ENCODE results near the gene LCTL. TPM values are rescaled to one million over a fixed set of nuclear protein-coding genes. Genes with fewer than 3 reads are reported as not detected.

LCTL gene
- total RNA-seq, 1 donor from 2014 or later = 12.8 TPM

DNA sequence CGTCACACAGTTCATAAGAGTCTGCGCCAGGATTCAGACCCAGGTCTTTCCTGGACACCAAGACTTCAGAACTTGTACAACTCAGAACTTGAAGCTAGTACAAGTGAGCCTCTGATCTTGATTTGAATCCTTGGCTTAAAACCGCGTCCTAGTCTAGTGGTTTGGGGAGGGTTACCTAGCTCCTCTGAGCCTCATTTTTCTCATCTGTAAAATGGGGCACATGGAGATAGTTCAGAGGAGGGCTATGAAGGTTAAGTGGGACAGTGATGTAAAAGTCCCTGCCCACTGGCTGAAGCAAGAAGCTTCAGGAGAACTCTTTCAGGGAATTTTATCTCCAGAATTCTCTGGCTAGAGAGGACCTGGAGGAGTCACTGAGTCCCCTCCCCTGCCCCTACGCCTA lies 48.7 kb upstream of the LCTL start:
- no peaks in the 10 kb centered on the region for H3K79me2 ChIP-seq (ENCODE audit: insufficient read depth, low read length)

DNA sequence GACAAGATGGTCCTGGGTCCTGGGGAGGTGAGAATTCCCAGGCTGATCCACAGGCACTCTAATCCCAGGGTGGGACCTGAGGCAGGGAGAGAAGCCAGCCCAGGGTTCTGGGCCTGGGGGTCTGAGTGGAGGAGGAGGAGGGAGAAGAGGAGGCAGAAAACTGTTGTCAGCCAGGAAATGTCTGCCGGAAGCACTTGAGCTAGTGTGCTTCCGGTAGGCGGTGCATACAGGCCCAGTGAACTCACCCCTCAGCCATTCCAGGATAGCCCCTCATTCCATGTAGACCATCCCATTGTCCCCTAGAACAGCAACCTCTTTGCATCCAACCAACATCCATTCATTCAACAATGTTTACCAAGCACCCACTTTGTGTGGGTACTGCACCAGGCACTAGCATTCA lies 47.9 kb upstream of the LCTL start:
- Histone ChIP-seq H2AFZ (ENCODE audit: low read depth, low read length) (no peak overlapping the region), H4K20me1 (ENCODE audit: insufficient read depth, low read length) (no peaks in the 10 kb centered on the region), H3K4me3 (ENCODE audit: insufficient read depth, low read depth, low read length) (no peak overlapping the region), H3K9ac (ENCODE audit: low read length) (no peak overlapping the region), H3K4me2 (ENCODE audit: low read length) (no peak overlapping the region), H3K27ac (ENCODE audit: low read depth, low read length) (no peak overlapping the region), H3K27me3 (ENCODE audit: insufficient read depth, low read length) (no peaks in the 10 kb centered on the region), H3K36me3 (ENCODE audit: insufficient read depth, low read length) (no peaks in the 10 kb centered on the region), H3K79me2 (ENCODE audit: insufficient read depth, low read length) (no peaks in the 10 kb centered on the region), H3K4me1 (ENCODE audit: insufficient read depth, low read length) (peaks cover 13% of the 10 kb centered on the region), H3K9me3 (ENCODE audit: insufficient read depth, low read depth, low read length) (no peaks in the 10 kb centered on the region)
- DNase-seq (ENCODE audit: low read depth) = no peak
- H3K9me3 Mint-ChIP-seq (ENCODE audit: unreplicated experiment) = no peaks in the 10 kb centered on the region
- no peak overlapping the region for H3K4me3 Mint-ChIP-seq (ENCODE audit: unreplicated experiment)
- TF ChIP-seq, protein P1, sequence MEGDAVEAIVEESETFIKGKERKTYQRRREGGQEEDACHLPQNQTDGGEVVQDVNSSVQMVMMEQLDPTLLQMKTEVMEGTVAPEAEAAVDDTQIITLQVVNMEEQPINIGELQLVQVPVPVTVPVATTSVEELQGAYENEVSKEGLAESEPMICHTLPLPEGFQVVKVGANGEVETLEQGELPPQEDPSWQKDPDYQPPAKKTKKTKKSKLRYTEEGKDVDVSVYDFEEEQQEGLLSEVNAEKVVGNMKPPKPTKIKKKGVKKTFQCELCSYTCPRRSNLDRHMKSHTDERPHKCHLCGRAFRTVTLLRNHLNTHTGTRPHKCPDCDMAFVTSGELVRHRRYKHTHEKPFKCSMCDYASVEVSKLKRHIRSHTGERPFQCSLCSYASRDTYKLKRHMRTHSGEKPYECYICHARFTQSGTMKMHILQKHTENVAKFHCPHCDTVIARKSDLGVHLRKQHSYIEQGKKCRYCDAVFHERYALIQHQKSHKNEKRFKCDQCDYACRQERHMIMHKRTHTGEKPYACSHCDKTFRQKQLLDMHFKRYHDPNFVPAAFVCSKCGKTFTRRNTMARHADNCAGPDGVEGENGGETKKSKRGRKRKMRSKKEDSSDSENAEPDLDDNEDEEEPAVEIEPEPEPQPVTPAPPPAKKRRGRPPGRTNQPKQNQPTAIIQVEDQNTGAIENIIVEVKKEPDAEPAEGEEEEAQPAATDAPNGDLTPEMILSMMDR (IDR thresholded peaks at IDR 0.05; ENCODE audit: insufficient read depth, low read depth, low read length) = no peak
- no peak for TF ChIP-seq EZH2 (IDR thresholded peaks at IDR 0.05; ENCODE audit: insufficient read depth, low read length)
- no peaks in the 10 kb centered on the region for H3K36me3 Mint-ChIP-seq (ENCODE audit: low read depth, unreplicated experiment)
- FAIRE-seq = no peak
- H3K27me3 Mint-ChIP-seq (ENCODE audit: low read depth, unreplicated experiment) = peaks cover 22% of the 10 kb centered on the region
- peaks cover 4% of the 10 kb centered on the region for H3K4me1 Mint-ChIP-seq (ENCODE audit: low read depth, unreplicated experiment)
- H3K27ac Mint-ChIP-seq (ENCODE audit: unreplicated experiment) = no peak overlapping the region

More for the DNA sequence above, 48.7 kb upstream of the LCTL start:
- Histone ChIP-seq H3K9me3 (ENCODE audit: insufficient read depth, low read depth, low read length) (no peaks in the 10 kb centered on the region), H3K4me2 (ENCODE audit: low read length) (no peak overlapping the region), H3K4me3 (ENCODE audit: insufficient read depth, low read depth, low read length) (no peak overlapping the region), H3K36me3 (ENCODE audit: insufficient read depth, low read length) (no peaks in the 10 kb centered on the region), H4K20me1 (ENCODE audit: insufficient read depth, low read length) (no peaks in the 10 kb centered on the region), H3K27me3 (ENCODE audit: insufficient read depth, low read length) (no peaks in the 10 kb centered on the region), H3K9ac (ENCODE audit: low read length) (no peak overlapping the region), H3K27ac (ENCODE audit: low read depth, low read length) (no peak overlapping the region), H3K4me1 (ENCODE audit: insufficient read depth, low read length) (peaks cover 13% of the 10 kb centered on the region), H2AFZ (ENCODE audit: low read depth, low read length) (no peak overlapping the region)
- Mint-ChIP-seq H3K9me3 (ENCODE audit: unreplicated experiment) (no peaks in the 10 kb centered on the region), H3K4me3 (ENCODE audit: unreplicated experiment) (no peak overlapping the region), H3K27ac (ENCODE audit: unreplicated experiment) (no peak overlapping the region), H3K36me3 (ENCODE audit: low read depth, unreplicated experiment) (no peaks in the 10 kb centered on the region), H3K27me3 (ENCODE audit: low read depth, unreplicated experiment) (peaks cover 22% of the 10 kb centered on the region), H3K4me1 (ENCODE audit: low read depth, unreplicated experiment) (peaks cover 4% of the 10 kb centered on the region)
- TF ChIP-seq, protein P1 (IDR thresholded peaks at IDR 0.05; ENCODE audit: insufficient read depth, low read depth, low read length) = no peak
- TF ChIP-seq EZH2 (IDR thresholded peaks at IDR 0.05; ENCODE audit: insufficient read depth, low read length) = no peak
- DNase-seq (ENCODE audit: low read depth) (no peak), FAIRE-seq (no peak)

DNA sequence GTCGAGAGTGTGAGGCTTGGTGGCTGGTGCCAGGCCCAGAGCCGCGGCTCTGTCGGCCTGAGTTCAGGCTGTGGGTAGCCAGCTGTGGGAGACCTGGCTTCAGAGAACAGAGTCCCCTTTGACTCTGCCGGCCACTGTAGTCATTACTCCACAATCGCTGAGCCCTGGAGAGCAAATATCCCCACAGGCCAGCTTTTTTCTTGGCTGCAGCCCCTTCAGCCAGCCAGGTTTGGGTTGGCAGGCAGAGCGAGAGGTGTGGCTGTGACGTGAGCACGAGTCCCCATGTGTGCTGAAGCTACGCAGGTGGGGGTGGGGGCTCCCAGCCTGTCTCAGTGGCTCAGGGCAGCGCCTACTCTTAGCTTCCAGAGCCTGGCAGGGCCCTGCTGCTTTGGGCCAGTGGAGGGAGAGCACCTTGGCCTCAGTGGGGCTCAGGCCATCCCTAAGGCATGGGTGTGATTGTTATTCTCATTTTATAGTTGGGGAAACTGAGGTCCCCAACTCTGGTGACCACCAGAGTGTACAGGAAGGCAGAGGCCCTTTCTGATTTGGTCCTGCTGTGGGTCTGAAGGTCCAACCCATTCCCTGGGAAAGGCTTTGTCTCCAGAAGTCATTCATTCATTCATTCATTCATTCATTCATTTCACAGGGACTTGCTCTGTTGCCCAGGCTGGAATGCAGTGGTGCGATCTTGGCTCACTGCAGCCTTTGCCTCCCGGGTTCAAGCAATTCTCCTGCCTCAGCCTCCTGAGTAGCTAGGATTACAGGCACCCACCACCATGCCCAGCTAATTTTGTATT lies 45.7 kb upstream of the LCTL start:
- no peak overlapping the region for H3K27ac ChIP-seq (ENCODE audit: low read depth, low read length)
- DNase-seq (ENCODE audit: low read depth) = no peak
- no peak overlapping the region for H3K4me2 ChIP-seq (ENCODE audit: low read length)
- H2AFZ ChIP-seq (ENCODE audit: low read depth, low read length) = no peak overlapping the region
- H3K36me3 Mint-ChIP-seq (ENCODE audit: low read depth, unreplicated experiment) = no peaks in the 10 kb centered on the region
- no peaks in the 10 kb centered on the region for H3K27me3 ChIP-seq (ENCODE audit: insufficient read depth, low read length)
- no peaks in the 10 kb centered on the region for H4K20me1 ChIP-seq (ENCODE audit: insufficient read depth, low read length)
- no peaks in the 10 kb centered on the region for H3K9me3 Mint-ChIP-seq (ENCODE audit: unreplicated experiment)
- no peak for TF ChIP-seq EZH2 (IDR thresholded peaks at IDR 0.05; ENCODE audit: insufficient read depth, low read length)
- TF ChIP-seq, protein P1 (IDR thresholded peaks at IDR 0.05; ENCODE audit: insufficient read depth, low read depth, low read length) = no peak
- H3K4me1 Mint-ChIP-seq (ENCODE audit: low read depth, unreplicated experiment) = no peaks in the 10 kb centered on the region
- H3K4me3 Mint-ChIP-seq (ENCODE audit: unreplicated experiment) = no peak overlapping the region
- no peak overlapping the region for H3K9ac ChIP-seq (ENCODE audit: low read length)
- H3K79me2 ChIP-seq (ENCODE audit: insufficient read depth, low read length) = no peaks in the 10 kb centered on the region
- no peaks in the 10 kb centered on the region for H3K36me3 ChIP-seq (ENCODE audit: insufficient read depth, low read length)
- H3K27me3 Mint-ChIP-seq (ENCODE audit: low read depth, unreplicated experiment) = peaks cover 26% of the 10 kb centered on the region
- no peak overlapping the region for H3K27ac Mint-ChIP-seq (ENCODE audit: unreplicated experiment)
- FAIRE-seq = no peak
- no peaks in the 10 kb centered on the region for H3K9me3 ChIP-seq (ENCODE audit: insufficient read depth, low read depth, low read length)
- no peaks in the 10 kb centered on the region for H3K4me1 ChIP-seq (ENCODE audit: insufficient read depth, low read length)
- no peak overlapping the region for H3K4me3 ChIP-seq (ENCODE audit: insufficient read depth, low read depth, low read length)
